ENCODE results near the gene GPR161. TPM values are rescaled to one million over a fixed set of nuclear protein-coding genes. Genes with fewer than 3 reads are reported as not detected.

The GPR161 gene
- polyA plus RNA-seq, 2 of the 4 experiments (the other 2 are of a cell fraction): 7.8 to 9.4 TPM

DNA sequence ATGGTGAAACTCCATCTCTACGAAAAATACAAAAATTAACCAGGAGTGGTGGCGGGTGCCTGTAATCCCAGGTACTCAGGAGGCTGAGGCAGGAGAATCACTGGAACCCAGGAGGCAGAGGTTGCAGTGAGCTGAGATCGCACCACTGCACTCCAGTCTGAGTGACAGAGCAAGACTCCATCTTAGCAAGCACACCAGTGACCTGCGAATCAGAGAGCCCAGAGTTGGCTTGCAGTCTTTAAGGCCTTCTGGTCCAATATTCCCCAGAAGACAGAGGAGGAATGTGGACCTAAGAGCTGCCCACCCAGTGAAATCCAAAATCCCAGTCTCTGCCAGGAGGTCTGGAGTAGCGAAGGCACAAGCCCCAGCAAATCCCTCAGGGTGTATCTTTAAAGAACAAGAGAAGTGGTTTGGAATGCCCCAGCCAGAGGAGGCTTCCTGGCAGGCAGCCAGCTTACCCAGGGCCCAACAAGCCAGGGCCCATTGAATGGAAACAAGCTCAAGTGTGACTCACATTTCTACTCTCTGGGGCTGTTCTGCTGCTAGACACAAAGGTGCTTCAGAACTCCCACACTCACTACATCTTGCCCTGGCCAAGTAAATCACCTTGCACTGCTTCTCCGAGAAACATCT is 23.9 kb downstream of the GPR161 start (continued):
- TF ChIP-seq JUNB (IDR thresholded peaks at IDR 0.05) (no peak), TFCP2L1 (CRISPR knock-in tag; IDR thresholded peaks at IDR 0.05) (no peak), MAZ (IDR thresholded peaks at IDR 0.05; ENCODE audit: borderline replicate concordance, low read depth, low read length) (no peak), EHF (CRISPR knock-in tag; IDR thresholded peaks at IDR 0.05) (no peak)

DNA sequence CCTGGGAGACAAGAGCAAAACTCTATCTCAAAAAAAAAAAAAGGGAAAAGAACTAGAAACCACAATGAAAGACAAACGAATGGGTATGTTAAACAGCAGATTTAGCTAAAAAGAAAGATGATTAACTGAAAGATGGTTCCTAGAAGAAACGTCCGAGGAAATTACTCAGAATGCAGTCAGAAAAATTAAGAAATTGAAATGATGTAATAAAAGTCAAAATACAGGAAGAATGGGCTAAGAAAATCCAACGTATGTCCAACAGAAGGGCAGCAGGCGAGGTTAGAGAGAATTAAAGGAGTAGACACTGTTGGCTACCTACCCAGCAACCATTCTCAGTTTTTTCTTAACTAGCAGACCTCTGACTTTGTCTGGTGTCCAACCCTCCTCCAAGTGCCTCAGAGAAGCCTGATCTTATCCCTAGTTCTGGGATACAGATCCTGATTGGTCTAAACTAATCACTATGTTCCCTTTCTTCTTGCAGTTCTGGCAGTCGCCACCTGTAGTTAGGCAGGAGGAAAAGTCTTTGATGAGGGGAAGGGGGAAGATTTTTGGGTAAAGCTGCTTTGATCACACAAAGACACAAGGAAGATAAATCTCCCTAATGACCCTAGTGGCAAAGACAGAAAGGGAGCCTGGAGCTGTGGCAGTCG is 25.7 kb downstream of the GPR161 start:
- H3K9me3 ChIP-seq: no peaks in the 10 kb centered on the region
- H3K27ac ChIP-seq: no peak overlapping the region
- no peak overlapping the region for H3K4me2 ChIP-seq
- FAIRE-seq (no peak), ATAC-seq (peak in 1 of 2 experiments; percentile 52; a peak in 3 of 6 replicates), DNase-seq (ENCODE audit: low read depth in 1 of 2, low spot score in 1 of 2) (no peak)
- 77% methylated on average over 7 of the region's 7 CpGs for WGBS (ENCODE audit: missing lambda C conversion rate)
- H3K4me1 ChIP-seq: 0 out of 3 replicates have a peak, but pooled peaks cover 3% of the 10 kb centered on the region
- CTCF ChIA-PET: interaction anchor here (0.6 to 1.1 kb wide), 3 partner anchors 10 to 29 kb away, joined by 3 to 4 read pairs (median 3); no protein-coding TSS in a partner anchor
- POLR2A ChIA-PET: interaction anchor here (0.7 kb wide), 1 partner anchor 19 kb away, joined by 7 read pairs; no protein-coding TSS in a partner anchor
- TF ChIP-seq EP300 (IDR thresholded peaks at IDR 0.05) (no peak), SREBF2 (IDR thresholded peaks at IDR 0.05) (no peak), FOSL2 (IDR thresholded peaks at IDR 0.05) (no peak), FOSL2 (CRISPR knock-in tag; IDR thresholded peaks at IDR 0.05) (no peak), RNF2 (IDR thresholded peaks at IDR 0.05; ENCODE audit: borderline replicate concordance, low read depth) (no peak), CBX2 (IDR thresholded peaks at IDR 0.05; ENCODE audit: borderline replicate concordance, low read depth) (no peak)
- TF ChIP-seq, protein P1, sequence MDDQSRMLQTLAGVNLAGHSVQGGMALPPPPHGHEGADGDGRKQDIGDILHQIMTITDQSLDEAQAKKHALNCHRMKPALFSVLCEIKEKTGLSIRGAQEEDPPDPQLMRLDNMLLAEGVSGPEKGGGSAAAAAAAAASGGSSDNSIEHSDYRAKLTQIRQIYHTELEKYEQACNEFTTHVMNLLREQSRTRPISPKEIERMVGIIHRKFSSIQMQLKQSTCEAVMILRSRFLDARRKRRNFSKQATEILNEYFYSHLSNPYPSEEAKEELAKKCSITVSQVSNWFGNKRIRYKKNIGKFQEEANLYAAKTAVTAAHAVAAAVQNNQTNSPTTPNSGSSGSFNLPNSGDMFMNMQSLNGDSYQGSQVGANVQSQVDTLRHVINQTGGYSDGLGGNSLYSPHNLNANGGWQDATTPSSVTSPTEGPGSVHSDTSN (IDR thresholded peaks at IDR 0.05): no peak
- H3K4me3 ChIP-seq: no peak overlapping the region

DNA sequence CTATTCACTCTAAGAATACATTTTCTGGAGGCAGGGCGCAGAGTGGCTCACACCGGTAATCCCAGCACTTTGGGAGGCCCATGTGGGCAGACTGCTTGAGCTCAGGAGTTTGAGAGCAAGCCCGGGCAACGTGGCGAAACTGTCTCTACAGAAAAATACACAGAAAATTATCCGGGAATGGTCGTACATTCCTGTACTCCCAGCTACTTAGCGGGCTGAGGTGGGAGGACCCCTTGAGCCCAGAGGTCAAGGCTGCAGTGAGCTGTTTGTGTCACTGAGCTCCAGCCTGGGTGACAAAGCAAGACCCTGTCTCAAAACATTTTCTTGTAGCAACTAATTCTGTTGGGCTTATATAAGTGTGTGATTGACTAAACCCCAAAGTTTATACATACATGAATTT is 30.5 kb downstream of the GPR161 start:
- ATAC-seq: no peak
- H3K4me1 ChIP-seq: no peaks in the 10 kb centered on the region
- H3K4me2 ChIP-seq: no peak overlapping the region
- CTCF ChIA-PET: interaction anchor here (1.3 kb wide), 2 partner anchors 24 kb away, joined by 3 read pairs; no protein-coding TSS in a partner anchor
- DNase-seq (ENCODE audit: low read depth in 1 of 2, low spot score in 1 of 2): no peak
- 88% methylated on average over 8 of the region's 8 CpGs for WGBS (ENCODE audit: missing lambda C conversion rate)
- H3K27ac ChIP-seq: no peak overlapping the region
- POLR2A ChIA-PET: no interaction called here
- no peaks in the 10 kb centered on the region for H3K9me3 ChIP-seq
- no peak for FAIRE-seq
- H3K4me3 ChIP-seq: no peak overlapping the region
- TF ChIP-seq CHD4 (IDR thresholded peaks at IDR 0.05; ENCODE audit: borderline replicate concordance) (no peak), GATA3 (IDR thresholded peaks at IDR 0.05; ENCODE audit: borderline replicate concordance) (no peak), SMC3 (IDR thresholded peaks at IDR 0.05) (no peak), KDM5A (IDR thresholded peaks at IDR 0.05) (no peak), FOSL2 (IDR thresholded peaks at IDR 0.05) (no peak), FOSL2 (CRISPR knock-in tag; IDR thresholded peaks at IDR 0.05) (no peak), HDAC2 (IDR thresholded peaks at IDR 0.05) (no peak), POLR2AphosphoS2 (conservative IDR thresholded peaks at IDR 0.05; ENCODE audit: low read length) (no peak)
- TF ChIP-seq, protein P2, sequence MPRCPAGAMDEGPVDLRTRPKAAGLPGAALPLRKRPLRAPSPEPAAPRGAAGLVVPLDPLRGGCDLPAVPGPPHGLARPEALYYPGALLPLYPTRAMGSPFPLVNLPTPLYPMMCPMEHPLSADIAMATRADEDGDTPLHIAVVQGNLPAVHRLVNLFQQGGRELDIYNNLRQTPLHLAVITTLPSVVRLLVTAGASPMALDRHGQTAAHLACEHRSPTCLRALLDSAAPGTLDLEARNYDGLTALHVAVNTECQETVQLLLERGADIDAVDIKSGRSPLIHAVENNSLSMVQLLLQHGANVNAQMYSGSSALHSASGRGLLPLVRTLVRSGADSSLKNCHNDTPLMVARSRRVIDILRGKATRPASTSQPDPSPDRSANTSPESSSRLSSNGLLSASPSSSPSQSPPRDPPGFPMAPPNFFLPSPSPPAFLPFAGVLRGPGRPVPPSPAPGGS (IDR thresholded peaks at IDR 0.05): no peak
- TF ChIP-seq, protein P3, sequence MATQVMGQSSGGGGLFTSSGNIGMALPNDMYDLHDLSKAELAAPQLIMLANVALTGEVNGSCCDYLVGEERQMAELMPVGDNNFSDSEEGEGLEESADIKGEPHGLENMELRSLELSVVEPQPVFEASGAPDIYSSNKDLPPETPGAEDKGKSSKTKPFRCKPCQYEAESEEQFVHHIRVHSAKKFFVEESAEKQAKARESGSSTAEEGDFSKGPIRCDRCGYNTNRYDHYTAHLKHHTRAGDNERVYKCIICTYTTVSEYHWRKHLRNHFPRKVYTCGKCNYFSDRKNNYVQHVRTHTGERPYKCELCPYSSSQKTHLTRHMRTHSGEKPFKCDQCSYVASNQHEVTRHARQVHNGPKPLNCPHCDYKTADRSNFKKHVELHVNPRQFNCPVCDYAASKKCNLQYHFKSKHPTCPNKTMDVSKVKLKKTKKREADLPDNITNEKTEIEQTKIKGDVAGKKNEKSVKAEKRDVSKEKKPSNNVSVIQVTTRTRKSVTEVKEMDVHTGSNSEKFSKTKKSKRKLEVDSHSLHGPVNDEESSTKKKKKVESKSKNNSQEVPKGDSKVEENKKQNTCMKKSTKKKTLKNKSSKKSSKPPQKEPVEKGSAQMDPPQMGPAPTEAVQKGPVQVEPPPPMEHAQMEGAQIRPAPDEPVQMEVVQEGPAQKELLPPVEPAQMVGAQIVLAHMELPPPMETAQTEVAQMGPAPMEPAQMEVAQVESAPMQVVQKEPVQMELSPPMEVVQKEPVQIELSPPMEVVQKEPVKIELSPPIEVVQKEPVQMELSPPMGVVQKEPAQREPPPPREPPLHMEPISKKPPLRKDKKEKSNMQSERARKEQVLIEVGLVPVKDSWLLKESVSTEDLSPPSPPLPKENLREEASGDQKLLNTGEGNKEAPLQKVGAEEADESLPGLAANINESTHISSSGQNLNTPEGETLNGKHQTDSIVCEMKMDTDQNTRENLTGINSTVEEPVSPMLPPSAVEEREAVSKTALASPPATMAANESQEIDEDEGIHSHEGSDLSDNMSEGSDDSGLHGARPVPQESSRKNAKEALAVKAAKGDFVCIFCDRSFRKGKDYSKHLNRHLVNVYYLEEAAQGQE (IDR thresholded peaks at IDR 0.05): no peak
- TF ChIP-seq, protein P1 (IDR thresholded peaks at IDR 0.05): no peak

Data from A549 (cell line).